Amniotic epithelial cell (primary cell): ENCODE data around the gene PHTF2.
"Not testable (repeated sequence)": the region's sequence is repeated elsewhere in the genome, so short reads cannot be mapped to it uniquely, and the experiment has no call there.

Source experiments
- DNase-seq: peaks from one replicate; pipeline ENCODE4 v3.0.0-alpha.2; 2010; ENCODE audit warnings: low read depth

Gene PHTF2

GRCh38 chr7:77830649-77831355, 32.2 kb downstream of the PHTF2 start:
- no peak for DNase-seq

- no peak for DNase-seq
Measured at GRCh38 chr7:77831481-77831880, 32.9 kb downstream of the PHTF2 start.

- DNase-seq: no peak
Measured at GRCh38 chr7:77831953-77832352, 33.4 kb downstream of the PHTF2 start.

GRCh38 chr7:77833136-77833535, 34.6 kb downstream of the PHTF2 start:
- no peak for DNase-seq

- DNase-seq: not testable (repeated sequence)
Measured at GRCh38 chr7:77836425-77836824, 37.9 kb downstream of the PHTF2 start.

GRCh38 chr7:77837275-77837674, 38.7 kb downstream of the PHTF2 start:
- no peak for DNase-seq

GRCh38 chr7:77837966-77838365, 39.4 kb downstream of the PHTF2 start:
- no peak for DNase-seq

- DNase-seq: no peak
Measured at GRCh38 chr7:77838929-77839491, 40.4 kb downstream of the PHTF2 start.

- DNase-seq: no peak
Measured at GRCh38 chr7:77839919-77840318, 41.3 kb downstream of the PHTF2 start.

GRCh38 chr7:77843194-77843593, 44.6 kb downstream of the PHTF2 start:
- DNase-seq: no peak

- no peak for DNase-seq
Measured at GRCh38 chr7:77846317-77847092, 47.9 kb downstream of the PHTF2 start.

- DNase-seq: peak; percentile 42
Measured at GRCh38 chr7:77855371-77856083, 57.0 kb downstream of the PHTF2 start.

- DNase-seq: no peak
Measured at GRCh38 chr7:77858278-77858677, 59.7 kb downstream of the PHTF2 start.

- DNase-seq: no peak
Measured at GRCh38 chr7:77859343-77859742, 60.8 kb downstream of the PHTF2 start.

- no peak for DNase-seq
Measured at GRCh38 chr7:77862691-77863090, 64.1 kb downstream of the PHTF2 start.

- DNase-seq: no peak
Measured at GRCh38 chr7:77863860-77864259, 65.3 kb downstream of the PHTF2 start.

GRCh38 chr7:77866370-77866769, 67.8 kb downstream of the PHTF2 start:
- peak; percentile 76 for DNase-seq

- DNase-seq: peak; percentile 77
Measured at GRCh38 chr7:77866786-77867536, 68.4 kb downstream of the PHTF2 start.

GRCh38 chr7:77867537-77867865, 68.9 kb downstream of the PHTF2 start:
- peak; percentile 62 for DNase-seq

GRCh38 chr7:77872256-77872655, 73.7 kb downstream of the PHTF2 start:
- DNase-seq: not testable (repeated sequence)

- DNase-seq: peak; percentile 67
Measured at GRCh38 chr7:77873416-77874327, 75.1 kb downstream of the PHTF2 start.
